ENCODE results near the gene NEO1. TPM values are rescaled to one million over a fixed set of nuclear protein-coding genes. Genes with fewer than 3 reads are reported as not detected.
A peak's percentile ranks its signal among the peaks of the same experiment; 100 is the strongest.
"Not testable (repeated sequence)": the region's sequence is repeated elsewhere in the genome, so short reads cannot be mapped to it uniquely, and the experiment has no call there.

NEO1 gene
- total RNA-seq, 2 donors from 2014 or later, result 51.4 to 72.3 TPM

DNA sequence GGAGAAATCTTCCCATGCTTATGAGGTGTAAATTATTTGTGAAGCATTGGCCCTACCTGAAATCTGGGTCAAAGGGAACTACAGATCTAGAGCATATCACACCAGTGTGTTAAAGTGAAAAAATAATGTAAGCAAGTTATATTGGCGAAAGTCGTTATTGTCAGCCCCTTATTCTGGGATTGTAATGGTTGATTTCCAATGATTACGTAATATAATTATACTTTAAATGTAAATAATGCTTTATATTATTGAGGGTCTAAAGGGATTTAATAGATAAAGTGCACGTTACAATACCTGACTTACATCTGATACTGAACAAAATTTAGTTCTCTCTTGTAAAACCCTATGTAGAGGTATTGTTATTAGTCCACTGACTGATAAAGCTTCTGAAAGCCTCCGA lies 101.2 kb downstream of the NEO1 start:
- Histone ChIP-seq H3K9me3 (peaks cover 5% of the 10 kb centered on the region), H3K27me3 (replicated peaks; ENCODE audit: insufficient read depth) (no peaks in the 10 kb centered on the region), H3K27ac (no peak overlapping the region), H3K4me1 (ENCODE audit: control insufficient read depth in 1 of 2, low read depth in 2 of 2) (no peaks in the 10 kb centered on the region), H3K4me3 (no peak overlapping the region), H3K36me3 (no peaks in the 10 kb centered on the region)
- ATAC-seq (ENCODE audit: insufficient number of reproducible peaks, low FRiP score, low read depth), result no peak
- DNase-seq (ENCODE audit: low spot score), result no peak
- no peak for TF ChIP-seq CTCF (IDR thresholded peaks at IDR 0.05)

DNA sequence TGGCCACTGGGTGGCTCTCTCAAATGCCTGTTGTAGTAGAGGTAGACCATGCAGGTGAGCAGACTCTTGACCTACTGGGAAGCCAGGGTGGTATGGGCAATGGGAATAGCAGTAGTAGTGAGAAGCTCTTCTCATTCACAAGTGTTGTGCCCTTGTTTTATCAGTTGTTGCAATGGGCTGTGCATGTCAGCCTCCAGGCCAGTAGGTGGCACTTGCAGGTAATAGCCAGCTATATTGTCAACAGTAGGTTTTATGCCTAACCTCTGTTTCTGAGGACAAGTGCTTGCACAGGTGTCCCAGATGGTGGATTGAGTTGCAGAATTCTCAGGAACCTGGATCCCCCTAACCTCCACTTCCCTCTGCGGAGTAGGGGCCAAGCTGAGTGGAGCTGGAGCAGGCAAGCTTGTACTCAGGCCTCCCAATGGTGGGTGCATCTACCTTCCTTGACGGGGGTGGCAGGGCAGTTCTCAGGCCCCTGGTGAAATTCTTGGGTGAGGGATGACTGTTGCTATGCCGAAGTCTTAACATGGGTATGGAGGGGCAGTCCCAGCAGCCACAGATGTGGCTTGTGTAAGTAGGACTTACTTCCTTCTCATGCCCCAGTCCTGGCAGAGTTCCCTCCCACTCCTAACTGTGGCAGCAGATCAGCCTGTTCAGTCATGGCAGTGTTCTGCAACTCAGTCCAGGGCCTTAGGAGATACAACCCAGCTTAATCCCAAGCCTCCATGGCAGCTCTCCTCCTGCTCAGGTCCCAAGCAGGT lies 104.3 kb downstream of the NEO1 start:
- H3K27ac ChIP-seq, result no peak overlapping the region
- TF ChIP-seq CTCF (IDR thresholded peaks at IDR 0.05), result no peak
- peaks cover 3 to 7% of the 10 kb centered on the region in 2 donors for H3K4me1 ChIP-seq (ENCODE audit: control insufficient read depth in 1 of 2, low read depth in 2 of 2)
- H3K4me3 ChIP-seq, result no peak overlapping the region
- H3K36me3 ChIP-seq, result no peaks in the 10 kb centered on the region
- ATAC-seq (ENCODE audit: insufficient number of reproducible peaks, low FRiP score, low read depth) (no peak), DNase-seq (ENCODE audit: low spot score) (no peak)
- no peaks in the 10 kb centered on the region for H3K27me3 ChIP-seq (replicated peaks; ENCODE audit: insufficient read depth)
- H3K9me3 ChIP-seq, result peaks cover 5% of the 10 kb centered on the region

- ATAC-seq (ENCODE audit: insufficient number of reproducible peaks, low FRiP score, low read depth) (no peak), DNase-seq (ENCODE audit: low spot score) (no peak)
- Histone ChIP-seq H3K9me3 (no peaks in the 10 kb centered on the region), H3K27ac (peak overlapping the region in 1 of 2 donors; percentile 24), H3K4me1 (ENCODE audit: control insufficient read depth in 1 of 2, low read depth in 2 of 2) (peaks cover 8 to 18% of the 10 kb centered on the region in 2 donors), H3K27me3 (replicated peaks; ENCODE audit: insufficient read depth) (no peaks in the 10 kb centered on the region), H3K4me3 (no peak overlapping the region), H3K36me3 (no peaks in the 10 kb centered on the region)
- TF ChIP-seq CTCF (IDR thresholded peaks at IDR 0.05), result no peak
These were observed 109.3 kb downstream of the NEO1 start for GRCh38 chr15:73161546-73161945.

DNA sequence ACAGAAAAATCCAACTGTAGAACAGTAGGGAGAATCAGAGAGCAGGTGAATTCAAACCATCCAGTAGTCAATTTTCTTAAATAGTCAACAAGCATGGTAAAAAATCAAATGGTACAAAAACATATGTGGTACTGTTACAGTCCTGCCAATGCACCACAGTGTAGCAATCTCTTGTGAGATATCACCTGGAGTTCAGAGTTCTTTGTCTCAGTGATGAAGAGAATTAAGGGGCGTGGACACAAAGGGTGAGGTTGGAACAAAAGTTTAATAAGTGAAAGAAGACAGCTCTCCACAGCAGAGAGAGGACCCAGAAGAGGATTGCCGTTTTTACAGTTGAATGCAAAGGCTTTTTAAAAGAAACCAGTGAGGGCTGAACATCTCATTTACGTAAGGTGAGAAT lies 113.2 kb downstream of the NEO1 start:
- Histone ChIP-seq H3K36me3 (no peaks in the 10 kb centered on the region), H3K9me3 (no peaks in the 10 kb centered on the region), H3K4me1 (ENCODE audit: control insufficient read depth in 1 of 2, low read depth in 2 of 2) (peaks cover 8 to 18% of the 10 kb centered on the region in 2 donors), H3K27ac (no peak overlapping the region), H3K4me3 (no peak overlapping the region), H3K27me3 (replicated peaks; ENCODE audit: insufficient read depth) (no peaks in the 10 kb centered on the region)
- DNase-seq (ENCODE audit: low spot score) (no peak), ATAC-seq (ENCODE audit: insufficient number of reproducible peaks, low FRiP score, low read depth) (no peak)
- no peak for TF ChIP-seq CTCF (IDR thresholded peaks at IDR 0.05)

DNA sequence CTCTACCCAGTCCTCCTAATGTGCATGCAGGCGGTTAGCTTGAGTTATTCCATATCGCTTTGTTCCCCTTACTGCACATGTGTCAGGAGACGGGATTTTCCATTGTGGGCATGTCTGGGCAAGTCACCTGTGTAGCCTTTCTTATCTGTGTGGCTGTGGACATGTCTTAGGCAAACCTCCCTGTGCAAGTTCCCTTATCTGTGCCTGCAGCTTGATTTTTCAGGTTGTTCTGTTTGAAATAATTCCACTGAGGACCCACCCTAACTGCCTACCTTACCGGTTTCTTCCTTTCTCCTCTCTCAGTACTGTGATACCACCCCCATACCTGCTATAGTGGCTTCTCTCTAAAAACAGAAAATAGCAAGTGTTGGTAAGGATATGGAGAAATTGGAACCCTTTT lies 113.6 kb downstream of the NEO1 start:
- no peak for TF ChIP-seq CTCF (IDR thresholded peaks at IDR 0.05)
- Histone ChIP-seq H3K4me1 (ENCODE audit: control insufficient read depth in 1 of 2, low read depth in 2 of 2) (peaks cover 8 to 18% of the 10 kb centered on the region in 2 donors), H3K27me3 (replicated peaks; ENCODE audit: insufficient read depth) (no peaks in the 10 kb centered on the region), H3K27ac (no peak overlapping the region), H3K4me3 (no peak overlapping the region), H3K36me3 (no peaks in the 10 kb centered on the region), H3K9me3 (no peaks in the 10 kb centered on the region)
- no peak for ATAC-seq (ENCODE audit: insufficient number of reproducible peaks, low FRiP score, low read depth)
- no peak for DNase-seq (ENCODE audit: low spot score)

DNA sequence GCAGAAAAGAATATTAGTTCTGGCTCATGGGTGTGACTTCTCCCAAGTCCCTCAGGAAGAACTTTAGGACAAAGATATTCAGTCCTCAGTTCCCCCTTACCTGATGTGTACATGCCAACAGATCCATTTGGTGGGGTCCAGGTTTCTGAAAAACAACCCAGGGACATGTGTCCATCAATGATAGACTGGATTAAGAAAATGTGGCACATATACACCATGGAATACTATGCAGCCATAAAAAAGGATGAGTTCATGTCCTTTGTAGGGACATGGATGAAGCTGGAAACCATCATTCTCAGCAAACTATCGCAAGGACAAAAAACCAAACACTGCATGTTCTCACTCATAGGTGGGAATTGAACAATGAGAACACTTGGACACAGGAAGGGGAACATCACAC lies 114.4 kb downstream of the NEO1 start:
- H3K36me3 ChIP-seq; H3K9me3 ChIP-seq; H3K27ac ChIP-seq; ATAC-seq (ENCODE audit: insufficient number of reproducible peaks, low FRiP score, low read depth); H3K27me3 ChIP-seq (replicated peaks; ENCODE audit: insufficient read depth); DNase-seq (ENCODE audit: low spot score); H3K4me3 ChIP-seq: not testable (repeated sequence)
- peaks cover 5 to 11% of the 10 kb centered on the region in 2 donors for H3K4me1 ChIP-seq (ENCODE audit: control insufficient read depth in 1 of 2, low read depth in 2 of 2)

Data from thoracic aorta (tissue), 2 donors.